ENCODE results near the gene ANO1.

Gene ANO1

DNA sequence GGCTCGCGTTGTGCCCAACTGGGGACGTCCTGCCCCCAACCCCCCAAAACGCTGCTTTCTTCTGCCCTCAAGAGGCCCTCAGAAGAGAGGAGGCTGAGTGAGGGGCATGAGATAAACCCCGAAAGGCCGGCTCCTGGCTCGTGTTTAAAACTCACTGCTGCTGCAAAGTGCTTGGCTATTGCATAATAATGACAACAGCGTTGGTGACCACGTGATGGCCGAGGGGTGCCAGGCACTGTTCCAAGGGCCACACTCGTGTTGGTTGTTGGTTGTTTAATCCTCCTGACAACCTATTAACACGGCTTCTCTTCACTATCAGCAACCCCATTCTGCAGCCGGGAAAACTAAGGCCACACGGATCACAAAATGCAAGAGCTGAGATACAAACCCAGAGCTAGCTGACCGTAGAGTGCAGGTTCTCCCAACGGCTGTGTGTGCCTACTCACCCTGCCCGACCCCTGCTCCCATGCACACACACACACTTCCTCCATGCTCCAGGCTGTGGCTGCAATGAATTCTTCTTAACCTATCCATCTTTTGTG lies 51.0 kb downstream of the ANO1 start:
- Histone ChIP-seq H3K9me2 (ENCODE audit: low read depth, low read length) (no peaks in the 10 kb centered on the region), H2AFZ (ENCODE audit: low read length) (no peak overlapping the region), H3K27ac (ENCODE audit: low read depth, low read length, poor library complexity, severe bottlenecking) (no peak overlapping the region), H4K20me1 (ENCODE audit: insufficient read depth, low read length) (no peaks in the 10 kb centered on the region), H3K9me3 (ENCODE audit: low read length) (no peaks in the 10 kb centered on the region), H3K4me1 (ENCODE audit: insufficient read depth, low read length, severe bottlenecking) (no peaks in the 10 kb centered on the region), H3K4me3 (ENCODE audit: low read depth, low read length, poor library complexity, severe bottlenecking) (no peak overlapping the region), H3K9ac (ENCODE audit: low read length) (no peak overlapping the region), H3K4me2 (ENCODE audit: low read length) (no peak overlapping the region), H3K79me2 (ENCODE audit: insufficient read depth, low read length) (no peaks in the 10 kb centered on the region), H3K27me3 (ENCODE audit: insufficient read depth, low read length) (peaks cover 6% of the 10 kb centered on the region; the same call in 1 of the 2 replicates), H3F3A (ENCODE audit: insufficient read depth, low read length) (no peaks in the 10 kb centered on the region), H3K36me3 (ENCODE audit: insufficient read depth, low read length) (no peaks in the 10 kb centered on the region)
- TF ChIP-seq, protein P1, sequence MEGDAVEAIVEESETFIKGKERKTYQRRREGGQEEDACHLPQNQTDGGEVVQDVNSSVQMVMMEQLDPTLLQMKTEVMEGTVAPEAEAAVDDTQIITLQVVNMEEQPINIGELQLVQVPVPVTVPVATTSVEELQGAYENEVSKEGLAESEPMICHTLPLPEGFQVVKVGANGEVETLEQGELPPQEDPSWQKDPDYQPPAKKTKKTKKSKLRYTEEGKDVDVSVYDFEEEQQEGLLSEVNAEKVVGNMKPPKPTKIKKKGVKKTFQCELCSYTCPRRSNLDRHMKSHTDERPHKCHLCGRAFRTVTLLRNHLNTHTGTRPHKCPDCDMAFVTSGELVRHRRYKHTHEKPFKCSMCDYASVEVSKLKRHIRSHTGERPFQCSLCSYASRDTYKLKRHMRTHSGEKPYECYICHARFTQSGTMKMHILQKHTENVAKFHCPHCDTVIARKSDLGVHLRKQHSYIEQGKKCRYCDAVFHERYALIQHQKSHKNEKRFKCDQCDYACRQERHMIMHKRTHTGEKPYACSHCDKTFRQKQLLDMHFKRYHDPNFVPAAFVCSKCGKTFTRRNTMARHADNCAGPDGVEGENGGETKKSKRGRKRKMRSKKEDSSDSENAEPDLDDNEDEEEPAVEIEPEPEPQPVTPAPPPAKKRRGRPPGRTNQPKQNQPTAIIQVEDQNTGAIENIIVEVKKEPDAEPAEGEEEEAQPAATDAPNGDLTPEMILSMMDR (IDR thresholded peaks at IDR 0.05; ENCODE audit: low read length), result no peak
- no peak for TF ChIP-seq EZH2 (IDR thresholded peaks at IDR 0.05; ENCODE audit: borderline replicate concordance, low read length)

DNA sequence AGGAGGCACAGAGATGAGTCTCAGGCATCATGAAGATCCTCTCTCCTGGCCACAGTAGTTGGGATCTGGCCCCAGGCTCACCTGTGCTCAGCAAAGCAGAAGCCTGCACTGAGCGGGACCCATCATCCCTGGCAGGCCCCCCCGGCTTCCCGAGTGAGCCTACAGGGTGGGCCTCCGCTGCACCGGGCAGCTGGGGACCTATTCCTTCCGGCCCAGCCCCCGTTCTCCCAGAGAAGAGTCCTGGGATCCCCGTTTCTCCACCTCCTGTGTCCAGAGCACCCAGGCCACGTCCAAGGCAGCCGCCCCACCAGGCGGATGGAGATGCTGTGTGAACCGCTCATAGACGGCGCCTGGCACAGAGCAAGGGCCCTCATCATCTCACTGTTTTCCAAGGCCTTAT lies 52.5 kb downstream of the ANO1 start:
- no peak overlapping the region for H2AFZ ChIP-seq (ENCODE audit: low read length)
- no peak overlapping the region for H3K4me3 ChIP-seq (ENCODE audit: low read depth, low read length, poor library complexity, severe bottlenecking)
- no peak overlapping the region for H3K27ac ChIP-seq (ENCODE audit: low read depth, low read length, poor library complexity, severe bottlenecking)
- H3K9me2 ChIP-seq (ENCODE audit: low read depth, low read length), result no peaks in the 10 kb centered on the region
- no peaks in the 10 kb centered on the region for H4K20me1 ChIP-seq (ENCODE audit: insufficient read depth, low read length)
- no peaks in the 10 kb centered on the region for H3F3A ChIP-seq (ENCODE audit: insufficient read depth, low read length)
- no peaks in the 10 kb centered on the region for H3K9me3 ChIP-seq (ENCODE audit: low read length)
- H3K4me2 ChIP-seq (ENCODE audit: low read length), result no peak overlapping the region
- no peak overlapping the region for H3K9ac ChIP-seq (ENCODE audit: low read length)
- no peaks in the 10 kb centered on the region for H3K79me2 ChIP-seq (ENCODE audit: insufficient read depth, low read length)
- TF ChIP-seq, protein P1 (IDR thresholded peaks at IDR 0.05; ENCODE audit: low read length), result no peak
- no peak for TF ChIP-seq EZH2 (IDR thresholded peaks at IDR 0.05; ENCODE audit: borderline replicate concordance, low read length)
- no peaks in the 10 kb centered on the region for H3K36me3 ChIP-seq (ENCODE audit: insufficient read depth, low read length)
- H3K27me3 ChIP-seq (ENCODE audit: insufficient read depth, low read length), result peaks cover 13% of the 10 kb centered on the region; the same call in 1 of the 2 replicates
- H3K4me1 ChIP-seq (ENCODE audit: insufficient read depth, low read length, severe bottlenecking), result no peaks in the 10 kb centered on the region

DNA sequence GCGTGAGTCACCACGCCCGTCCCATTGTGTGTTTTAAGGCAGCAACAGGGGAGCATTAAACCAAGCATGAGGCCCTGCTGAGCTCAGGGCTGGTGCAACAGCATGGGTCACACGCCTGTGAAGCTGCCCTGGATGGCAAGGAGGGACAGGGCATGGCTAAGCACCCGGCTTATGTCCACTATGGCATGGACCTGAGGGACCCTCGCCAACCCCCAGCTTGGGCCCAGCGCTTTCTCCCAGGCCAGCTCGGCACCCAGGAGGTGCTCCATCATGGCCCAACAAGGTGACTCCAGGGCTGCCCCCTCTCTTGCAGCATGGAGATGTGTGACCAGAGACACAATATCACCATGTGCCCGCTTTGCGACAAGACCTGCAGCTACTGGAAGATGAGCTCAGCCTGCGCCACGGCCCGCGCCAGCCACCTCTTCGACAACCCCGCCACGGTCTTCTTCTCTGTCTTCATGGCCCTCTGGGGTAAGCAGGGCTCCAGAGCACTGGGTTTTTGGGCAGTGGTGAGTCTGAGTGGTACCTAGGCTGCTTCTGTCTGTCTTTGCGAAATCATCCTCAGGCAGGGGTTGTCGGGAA lies 53.6 kb downstream of the ANO1 start:
- no peak overlapping the region for H3K9ac ChIP-seq (ENCODE audit: low read length)
- H4K20me1 ChIP-seq (ENCODE audit: insufficient read depth, low read length), result no peaks in the 10 kb centered on the region
- no peak overlapping the region for H3K4me2 ChIP-seq (ENCODE audit: low read length)
- H3K9me2 ChIP-seq (ENCODE audit: low read depth, low read length), result no peaks in the 10 kb centered on the region
- H3K27me3 ChIP-seq (ENCODE audit: insufficient read depth, low read length), result peaks cover 13% of the 10 kb centered on the region; the same call in 1 of the 2 replicates
- H3K27ac ChIP-seq (ENCODE audit: low read depth, low read length, poor library complexity, severe bottlenecking), result no peak overlapping the region
- no peaks in the 10 kb centered on the region for H3F3A ChIP-seq (ENCODE audit: insufficient read depth, low read length)
- H3K79me2 ChIP-seq (ENCODE audit: insufficient read depth, low read length), result no peaks in the 10 kb centered on the region
- no peak overlapping the region for H2AFZ ChIP-seq (ENCODE audit: low read length)
- no peak overlapping the region for H3K4me3 ChIP-seq (ENCODE audit: low read depth, low read length, poor library complexity, severe bottlenecking)
- no peaks in the 10 kb centered on the region for H3K36me3 ChIP-seq (ENCODE audit: insufficient read depth, low read length)
- TF ChIP-seq, protein P1 (IDR thresholded peaks at IDR 0.05; ENCODE audit: low read length), result no peak
- no peak for TF ChIP-seq EZH2 (IDR thresholded peaks at IDR 0.05; ENCODE audit: borderline replicate concordance, low read length)
- H3K9me3 ChIP-seq (ENCODE audit: low read length), result no peaks in the 10 kb centered on the region
- H3K4me1 ChIP-seq (ENCODE audit: insufficient read depth, low read length, severe bottlenecking), result no peaks in the 10 kb centered on the region
